ENCODE results near the gene MCEMP1. TPM values are rescaled to one million over a fixed set of nuclear protein-coding genes. Genes with fewer than 3 reads are reported as not detected.
A peak's percentile ranks its signal among the peaks of the same experiment; 100 is the strongest.
"Not testable (repeated sequence)": the region's sequence is repeated elsewhere in the genome, so short reads cannot be mapped to it uniquely, and the experiment has no call there.

MCEMP1 gene
- total and polyA plus RNA-seq, 2 of the 13 experiments (the other 11 are each of a cell fraction or from before 2014, with no cell fraction given): not detected

DNA sequence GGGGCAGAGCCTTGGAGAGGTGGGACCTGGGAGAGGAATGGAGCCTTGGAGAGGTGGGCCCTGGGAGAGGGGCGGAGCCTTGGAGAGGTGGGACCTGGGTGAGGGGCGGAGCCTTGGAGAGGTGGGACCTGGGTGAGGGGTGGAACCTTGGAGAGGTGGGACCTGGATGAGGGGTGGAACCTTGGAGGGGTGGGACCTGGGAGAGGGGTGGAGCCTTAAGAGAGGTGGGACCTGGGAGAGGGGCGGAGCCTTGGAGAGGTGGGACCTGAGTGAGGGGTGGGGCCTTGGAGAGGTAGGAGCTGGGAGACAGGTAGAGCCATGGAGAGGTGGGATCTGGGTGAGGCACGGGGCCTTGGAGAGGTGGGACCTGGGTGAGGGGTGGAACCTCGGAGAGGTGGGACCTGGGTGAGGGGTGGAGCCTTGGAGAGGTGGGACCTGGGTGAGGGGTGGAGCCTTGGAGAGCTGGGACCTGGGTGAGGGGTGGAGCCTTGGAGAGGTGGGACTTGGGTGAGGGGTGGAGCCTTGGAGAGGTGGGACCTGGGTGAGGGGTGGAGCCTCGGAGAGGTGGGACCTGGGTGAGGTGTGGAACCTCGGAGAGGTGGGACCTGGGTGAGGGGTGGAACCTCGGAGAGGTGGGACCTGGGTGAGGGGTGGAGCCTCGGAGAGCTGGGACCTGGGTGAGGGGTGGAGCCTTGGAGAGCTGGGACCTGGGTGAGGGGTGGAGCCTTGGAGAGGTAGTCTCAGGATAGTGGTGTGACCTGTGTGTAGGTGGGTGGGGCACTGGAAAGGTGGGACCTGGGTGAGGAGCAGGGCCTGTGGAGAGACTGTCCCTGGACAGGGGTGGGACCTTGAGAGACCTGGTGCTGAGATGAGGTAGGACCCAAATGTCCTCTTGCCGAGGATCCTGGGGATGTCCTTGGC lies 33.0 kb upstream of the MCEMP1 start:
- H3K4me2 ChIP-seq (ENCODE audit: low read depth, low read length); CTCF ChIA-PET (ENCODE audit: low intra/inter-chr PET ratio, low total read pairs); FAIRE-seq; in situ Hi-C loops (cut with HindIII; ENCODE audit: extremely low pct_ligation_motif_present, low pct_unique_long_range_greater_than_20kb); DNase-seq (ENCODE audit: low spot score); H3K36me3 ChIP-seq (replicated peaks in 1 of 2; ENCODE audit: control insufficient read depth in 1 of 2, insufficient read depth in 2 of 2, low read length in 2 of 2); H3K9ac ChIP-seq (ENCODE audit: insufficient read depth, low read depth, low read length); H4K20me1 ChIP-seq (ENCODE audit: insufficient read depth, low read length); H3K4me1 ChIP-seq (ENCODE audit: insufficient read depth, low read length); H3K79me2 ChIP-seq (ENCODE audit: insufficient read depth, low read length); BruUV-seq (replicated peaks); ATAC-seq; H3K27me3 ChIP-seq (ENCODE audit: control insufficient read depth in 1 of 2, insufficient read depth in 2 of 2, low read length in 2 of 2); intact Hi-C loops (cut with micrococcal nuclease; ENCODE audit: unreplicated experiment); H3K4me3 ChIP-seq (replicated peaks in 1 of 3; ENCODE audit: insufficient read depth in 1 of 3, low read depth in 2 of 3, low read length in 3 of 3); H3K9me3 ChIP-seq (ENCODE audit: low read length); H2AFZ ChIP-seq (ENCODE audit: low read length); H3K27ac ChIP-seq (ENCODE audit: extremely low read length, insufficient read depth, low read length): not testable (repeated sequence)
- POLR2A ChIA-PET: interaction anchor here (1.0 kb wide), 1 partner anchor 48 kb away, joined by 3 read pairs; the partner anchor contains the start of gene CAMSAP3
- 95% methylated on average over 9 of the region's 10 CpGs for WGBS (ENCODE audit: low lambda C conversion rate)
- TF ChIP-seq HNRNPH1 (optimal IDR thresholded peaks at IDR 0.05; ENCODE audit: low read depth, low read length): peak; percentile 6

DNA sequence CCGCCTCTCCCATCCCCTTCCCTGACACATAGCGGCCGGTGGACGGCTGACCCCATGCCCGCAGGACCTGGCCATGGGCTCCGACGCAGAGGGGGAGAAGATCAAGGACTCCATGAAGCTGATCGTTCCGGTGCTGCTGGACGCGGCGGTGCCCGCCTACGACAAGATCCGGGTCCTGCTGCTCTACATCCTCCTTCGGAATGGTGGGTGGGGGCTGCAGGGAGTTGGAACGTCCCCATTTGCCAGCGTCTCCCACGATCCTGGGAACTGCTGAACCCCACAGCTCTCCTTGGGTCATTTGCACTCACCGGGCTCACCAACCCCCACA lies 32.4 kb upstream of the MCEMP1 start:
- WGBS (ENCODE audit: low lambda C conversion rate): 93% methylated on average over 6 of the region's 20 CpGs
- DNase-seq (ENCODE audit: low spot score) (no peak), FAIRE-seq (no peak), ATAC-seq (no peak)
- H3K27ac ChIP-seq (ENCODE audit: extremely low read length, insufficient read depth, low read length): no peak overlapping the region
- H3K4me1 ChIP-seq (ENCODE audit: insufficient read depth, low read length): no peaks in the 10 kb centered on the region
- CTCF ChIA-PET (ENCODE audit: low intra/inter-chr PET ratio, low total read pairs): no interaction called here
- no peak overlapping the region for H3K4me2 ChIP-seq (ENCODE audit: low read depth, low read length)
- no TSS peak for BruUV-seq (replicated peaks)
- POLR2A ChIA-PET: no interaction called here
- TF ChIP-seq SIX1 (CRISPR knock-in tag; IDR thresholded peaks at IDR 0.05; ENCODE audit: borderline replicate concordance) (no peak), PCBP1 (IDR thresholded peaks at IDR 0.05; ENCODE audit: borderline replicate concordance, low read depth, low read length) (no peak)
- TF ChIP-seq, protein P1, sequence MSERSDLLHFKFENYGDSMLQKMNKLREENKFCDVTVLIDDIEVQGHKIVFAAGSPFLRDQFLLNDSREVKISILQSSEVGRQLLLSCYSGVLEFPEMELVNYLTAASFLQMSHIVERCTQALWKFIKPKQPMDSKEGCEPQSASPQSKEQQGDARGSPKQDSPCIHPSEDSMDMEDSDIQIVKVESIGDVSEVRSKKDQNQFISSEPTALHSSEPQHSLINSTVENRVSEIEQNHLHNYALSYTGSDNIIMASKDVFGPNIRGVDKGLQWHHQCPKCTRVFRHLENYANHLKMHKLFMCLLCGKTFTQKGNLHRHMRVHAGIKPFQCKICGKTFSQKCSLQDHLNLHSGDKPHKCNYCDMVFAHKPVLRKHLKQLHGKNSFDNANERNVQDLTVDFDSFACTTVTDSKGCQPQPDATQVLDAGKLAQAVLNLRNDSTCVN (CRISPR knock-in tag; IDR thresholded peaks at IDR 0.05; ENCODE audit: borderline replicate concordance): no peak
- TF ChIP-seq, protein P2, sequence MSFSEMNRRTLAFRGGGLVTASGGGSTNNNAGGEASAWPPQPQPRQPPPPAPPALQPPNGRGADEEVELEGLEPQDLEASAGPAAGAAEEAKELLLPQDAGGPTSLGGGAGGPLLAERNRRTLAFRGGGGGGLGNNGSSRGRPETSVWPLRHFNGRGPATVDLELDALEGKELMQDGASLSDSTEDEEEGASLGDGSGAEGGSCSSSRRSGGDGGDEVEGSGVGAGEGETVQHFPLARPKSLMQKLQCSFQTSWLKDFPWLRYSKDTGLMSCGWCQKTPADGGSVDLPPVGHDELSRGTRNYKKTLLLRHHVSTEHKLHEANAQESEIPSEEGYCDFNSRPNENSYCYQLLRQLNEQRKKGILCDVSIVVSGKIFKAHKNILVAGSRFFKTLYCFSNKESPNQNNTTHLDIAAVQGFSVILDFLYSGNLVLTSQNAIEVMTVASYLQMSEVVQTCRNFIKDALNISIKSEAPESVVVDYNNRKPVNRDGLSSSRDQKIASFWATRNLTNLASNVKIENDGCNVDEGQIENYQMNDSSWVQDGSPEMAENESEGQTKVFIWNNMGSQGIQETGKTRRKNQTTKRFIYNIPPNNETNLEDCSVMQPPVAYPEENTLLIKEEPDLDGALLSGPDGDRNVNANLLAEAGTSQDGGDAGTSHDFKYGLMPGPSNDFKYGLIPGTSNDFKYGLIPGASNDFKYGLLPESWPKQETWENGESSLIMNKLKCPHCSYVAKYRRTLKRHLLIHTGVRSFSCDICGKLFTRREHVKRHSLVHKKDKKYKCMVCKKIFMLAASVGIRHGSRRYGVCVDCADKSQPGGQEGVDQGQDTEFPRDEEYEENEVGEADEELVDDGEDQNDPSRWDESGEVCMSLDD (CRISPR knock-in tag; IDR thresholded peaks at IDR 0.05; ENCODE audit: borderline replicate concordance): no peak
- TF ChIP-seq, protein P3, sequence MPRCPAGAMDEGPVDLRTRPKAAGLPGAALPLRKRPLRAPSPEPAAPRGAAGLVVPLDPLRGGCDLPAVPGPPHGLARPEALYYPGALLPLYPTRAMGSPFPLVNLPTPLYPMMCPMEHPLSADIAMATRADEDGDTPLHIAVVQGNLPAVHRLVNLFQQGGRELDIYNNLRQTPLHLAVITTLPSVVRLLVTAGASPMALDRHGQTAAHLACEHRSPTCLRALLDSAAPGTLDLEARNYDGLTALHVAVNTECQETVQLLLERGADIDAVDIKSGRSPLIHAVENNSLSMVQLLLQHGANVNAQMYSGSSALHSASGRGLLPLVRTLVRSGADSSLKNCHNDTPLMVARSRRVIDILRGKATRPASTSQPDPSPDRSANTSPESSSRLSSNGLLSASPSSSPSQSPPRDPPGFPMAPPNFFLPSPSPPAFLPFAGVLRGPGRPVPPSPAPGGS (CRISPR knock-in tag; IDR thresholded peaks at IDR 0.05): no peak
- TF ChIP-seq, protein P4, sequence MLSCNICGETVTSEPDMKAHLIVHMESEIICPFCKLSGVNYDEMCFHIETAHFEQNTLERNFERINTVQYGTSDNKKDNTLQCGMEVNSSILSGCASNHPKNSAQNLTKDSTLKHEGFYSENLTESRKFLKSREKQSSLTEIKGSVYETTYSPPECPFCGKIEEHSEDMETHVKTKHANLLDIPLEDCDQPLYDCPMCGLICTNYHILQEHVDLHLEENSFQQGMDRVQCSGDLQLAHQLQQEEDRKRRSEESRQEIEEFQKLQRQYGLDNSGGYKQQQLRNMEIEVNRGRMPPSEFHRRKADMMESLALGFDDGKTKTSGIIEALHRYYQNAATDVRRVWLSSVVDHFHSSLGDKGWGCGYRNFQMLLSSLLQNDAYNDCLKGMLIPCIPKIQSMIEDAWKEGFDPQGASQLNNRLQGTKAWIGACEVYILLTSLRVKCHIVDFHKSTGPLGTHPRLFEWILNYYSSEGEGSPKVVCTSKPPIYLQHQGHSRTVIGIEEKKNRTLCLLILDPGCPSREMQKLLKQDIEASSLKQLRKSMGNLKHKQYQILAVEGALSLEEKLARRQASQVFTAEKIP (CRISPR knock-in tag; IDR thresholded peaks at IDR 0.05; ENCODE audit: borderline replicate concordance): no peak
- no peak overlapping the region for H3K4me3 ChIP-seq (replicated peaks in 1 of 3; ENCODE audit: insufficient read depth in 1 of 3, low read depth in 2 of 3, low read length in 3 of 3)
- no peaks in the 10 kb centered on the region for H3K27me3 ChIP-seq (ENCODE audit: control insufficient read depth in 1 of 2, insufficient read depth in 2 of 2, low read length in 2 of 2)
- no peak overlapping the region for H3K9ac ChIP-seq (ENCODE audit: insufficient read depth, low read depth, low read length)
- no peaks in the 10 kb centered on the region for H3K9me3 ChIP-seq (ENCODE audit: low read length)
- H4K20me1 ChIP-seq (ENCODE audit: insufficient read depth, low read length): no peaks in the 10 kb centered on the region; the same call in 1 of the 2 replicates
- H3K36me3 ChIP-seq (replicated peaks in 1 of 2; ENCODE audit: control insufficient read depth in 1 of 2, insufficient read depth in 2 of 2, low read length in 2 of 2): no peaks in the 10 kb centered on the region; a peak in 1 of 5 replicates
- H2AFZ ChIP-seq (ENCODE audit: low read length): no peak overlapping the region
- H3K79me2 ChIP-seq (ENCODE audit: insufficient read depth, low read length): no peaks in the 10 kb centered on the region
- in situ Hi-C loops (cut with HindIII; ENCODE audit: extremely low pct_ligation_motif_present, low pct_unique_long_range_greater_than_20kb): no loop called here
- intact Hi-C loops (cut with micrococcal nuclease; ENCODE audit: unreplicated experiment): no loop called here

All from HepG2 (cell line).